Measurements from ENCODE around the gene PCDH12. TPM values are rescaled to one million over a fixed set of nuclear protein-coding genes. Genes with fewer than 3 reads are reported as not detected.
A peak's percentile ranks its signal among the peaks of the same experiment; 100 is the strongest.
"Not testable (repeated sequence)": the region's sequence is repeated elsewhere in the genome, so short reads cannot be mapped to it uniquely, and the experiment has no call there.

Gene PCDH12
- polyA plus RNA-seq, 1 donor (not counting 4 experiments of a cell fraction or from before 2014, with no cell fraction given): 0.01 TPM

DNA sequence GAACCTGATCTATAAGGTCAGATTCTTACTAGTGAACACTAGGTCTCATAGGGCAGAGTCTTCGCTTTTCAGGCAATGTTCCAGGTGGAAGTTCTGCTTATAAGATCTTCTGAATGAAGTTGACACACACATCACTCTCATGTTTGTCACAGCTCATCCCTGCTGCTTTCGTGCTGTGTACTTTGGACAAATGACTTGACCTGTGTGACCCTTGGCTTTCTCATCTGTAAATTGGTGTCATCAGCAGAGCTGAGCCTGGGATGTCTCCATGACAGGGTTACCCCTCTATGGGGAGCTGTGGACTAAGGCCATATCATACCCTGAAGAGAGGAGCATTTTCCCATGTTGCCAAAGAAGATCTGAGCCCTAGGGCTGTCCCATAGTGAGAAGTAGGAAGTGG lies 31.6 kb downstream of the PCDH12 start:
- peaks cover 12% of the 10 kb centered on the region for H3K79me2 ChIP-seq (ENCODE audit: control insufficient read depth, insufficient read depth, low read length)
- TF ChIP-seq, protein P1, sequence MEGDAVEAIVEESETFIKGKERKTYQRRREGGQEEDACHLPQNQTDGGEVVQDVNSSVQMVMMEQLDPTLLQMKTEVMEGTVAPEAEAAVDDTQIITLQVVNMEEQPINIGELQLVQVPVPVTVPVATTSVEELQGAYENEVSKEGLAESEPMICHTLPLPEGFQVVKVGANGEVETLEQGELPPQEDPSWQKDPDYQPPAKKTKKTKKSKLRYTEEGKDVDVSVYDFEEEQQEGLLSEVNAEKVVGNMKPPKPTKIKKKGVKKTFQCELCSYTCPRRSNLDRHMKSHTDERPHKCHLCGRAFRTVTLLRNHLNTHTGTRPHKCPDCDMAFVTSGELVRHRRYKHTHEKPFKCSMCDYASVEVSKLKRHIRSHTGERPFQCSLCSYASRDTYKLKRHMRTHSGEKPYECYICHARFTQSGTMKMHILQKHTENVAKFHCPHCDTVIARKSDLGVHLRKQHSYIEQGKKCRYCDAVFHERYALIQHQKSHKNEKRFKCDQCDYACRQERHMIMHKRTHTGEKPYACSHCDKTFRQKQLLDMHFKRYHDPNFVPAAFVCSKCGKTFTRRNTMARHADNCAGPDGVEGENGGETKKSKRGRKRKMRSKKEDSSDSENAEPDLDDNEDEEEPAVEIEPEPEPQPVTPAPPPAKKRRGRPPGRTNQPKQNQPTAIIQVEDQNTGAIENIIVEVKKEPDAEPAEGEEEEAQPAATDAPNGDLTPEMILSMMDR (optimal IDR thresholded peaks at IDR 0.05 in 1 of 3, IDR thresholded peaks at IDR 0.05 in 1 of 3, conservative IDR thresholded peaks at IDR 0.05 in 1 of 3; ENCODE audit: extremely low read depth in 1 of 3, insufficient read depth in 2 of 3, low read length in 3 of 3): no peak
- H3K4me1 ChIP-seq (ENCODE audit: control insufficient read depth, extremely low read depth, insufficient read depth, low read length): peaks cover 11% of the 10 kb centered on the region
- H2AFZ ChIP-seq (ENCODE audit: control insufficient read depth, low read length): no peak overlapping the region
- no peak overlapping the region for H3K27ac ChIP-seq (ENCODE audit: control insufficient read depth, insufficient read depth, low read length)
- H3K9ac ChIP-seq (ENCODE audit: control insufficient read depth, extremely low read depth, insufficient read depth, low read length): no peak overlapping the region
- H3K36me3 ChIP-seq (ENCODE audit: control insufficient read depth in 2 of 2, extremely low read depth in 1 of 2, insufficient read depth in 2 of 2, low read length in 2 of 2): peaks cover 19 to 32% of the 10 kb centered on the region in 2 experiments
- FAIRE-seq (no peak), DNase-seq (ENCODE audit: low read depth, low spot score) (no peak)
- no peaks in the 10 kb centered on the region for H3K9me3 ChIP-seq (ENCODE audit: control insufficient read depth, low read depth, low read length)
- no peaks in the 10 kb centered on the region for H3K27me3 ChIP-seq (ENCODE audit: control insufficient read depth, extremely low read depth, insufficient read depth, low read length)
- peaks cover 2% of the 10 kb centered on the region for H3K9me1 ChIP-seq (ENCODE audit: control insufficient read depth, extremely low read depth, insufficient read depth, low read length)
- no peaks in the 10 kb centered on the region for H4K20me1 ChIP-seq (ENCODE audit: control insufficient read depth, extremely low read depth, insufficient read depth, low read length)
- H3K4me2 ChIP-seq (ENCODE audit: control insufficient read depth, extremely low read depth, insufficient read depth, low read depth, low read length): no peak overlapping the region
- dilution Hi-C loops (cut with MboI; ENCODE audit: extremely low pct_ligation_motif_present, low sequenced_read_pairs): no loop called here
- H3K4me3 ChIP-seq (ENCODE audit: control insufficient read depth in 2 of 3, extremely low read depth in 1 of 3, insufficient read depth in 2 of 3, low read depth in 1 of 3, low read length in 3 of 3): no peak overlapping the region

DNA sequence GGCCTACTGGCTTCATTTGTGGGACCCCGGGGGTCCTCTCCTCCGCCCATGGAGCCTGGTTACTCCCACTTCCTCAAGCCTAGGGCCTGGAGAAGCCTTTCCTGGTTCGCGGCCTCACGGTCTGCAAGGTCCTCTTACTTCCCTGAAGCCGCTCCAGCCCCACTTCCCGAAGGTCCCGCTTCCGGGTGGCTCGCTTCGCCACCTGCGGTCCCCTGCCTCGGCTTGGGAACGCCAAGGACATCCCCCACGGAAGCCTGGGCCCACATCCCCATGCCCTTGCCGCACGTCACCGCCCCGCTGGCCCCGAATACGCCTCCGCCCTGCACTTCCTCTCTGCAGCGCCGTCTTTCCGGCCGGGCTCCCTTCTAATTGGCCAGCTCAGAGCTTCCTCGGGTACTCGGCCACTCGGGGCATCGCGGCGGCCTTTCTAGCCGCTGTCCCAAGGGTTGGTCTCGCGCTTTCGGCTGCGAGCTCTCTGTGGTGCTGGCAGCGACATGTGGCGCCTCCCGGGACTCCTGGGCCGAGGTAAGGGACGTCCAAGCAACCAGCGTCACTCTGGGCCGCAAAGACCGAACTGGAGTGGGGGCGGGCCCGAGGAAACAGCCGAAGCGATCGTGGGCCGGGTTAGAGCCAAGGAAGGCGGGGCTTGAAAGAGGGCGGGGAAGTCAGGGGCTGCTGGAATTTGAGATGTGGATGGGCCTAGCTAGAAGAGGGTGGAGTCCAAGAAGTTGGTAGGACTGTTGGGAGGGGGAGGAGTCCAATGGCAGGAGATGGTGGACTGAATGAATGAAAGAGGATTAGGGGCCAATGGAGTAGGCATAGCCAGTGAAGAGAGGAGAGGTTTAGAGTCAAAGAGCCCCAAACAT lies 34.3 kb downstream of the PCDH12 start, which contains the start of gene DELE1:
TSS of gene DELE1 (plus strand) at position 424 of the 866 bp plus-strand sequence. CDS start at position 495, 71 bp downstream.
- Histone ChIP-seq H3K27me3 (ENCODE audit: control insufficient read depth, extremely low read depth, insufficient read depth, low read length) (no peaks in the 10 kb centered on the region), H3K9me1 (ENCODE audit: control insufficient read depth, extremely low read depth, insufficient read depth, low read length) (peaks cover 2% of the 10 kb centered on the region), H3K4me3 (ENCODE audit: control insufficient read depth in 2 of 3, extremely low read depth in 1 of 3, insufficient read depth in 2 of 3, low read depth in 1 of 3, low read length in 3 of 3) (peak within 1 kb of the TSS; percentile 86 to 96 (median 93)), H3K4me1 (ENCODE audit: control insufficient read depth, extremely low read depth, insufficient read depth, low read length) (peaks cover 11% of the 10 kb centered on the region), H3K36me3 (ENCODE audit: control insufficient read depth in 2 of 2, extremely low read depth in 1 of 2, insufficient read depth in 2 of 2, low read length in 2 of 2) (peaks cover 12 to 16% of the 10 kb centered on the region in 2 experiments), H3K9ac (ENCODE audit: control insufficient read depth, extremely low read depth, insufficient read depth, low read length) (peak within 1 kb of the TSS; percentile 95), H3K4me2 (ENCODE audit: control insufficient read depth, extremely low read depth, insufficient read depth, low read depth, low read length) (peak within 1 kb of the TSS; percentile 96), H2AFZ (ENCODE audit: control insufficient read depth, low read length) (peak within 1 kb of the TSS; percentile 96), H3K79me2 (ENCODE audit: control insufficient read depth, insufficient read depth, low read length) (peaks cover 12% of the 10 kb centered on the region), H4K20me1 (ENCODE audit: control insufficient read depth, extremely low read depth, insufficient read depth, low read length) (no peaks in the 10 kb centered on the region), H3K27ac (ENCODE audit: control insufficient read depth, insufficient read depth, low read length) (peak within 1 kb of the TSS; percentile 86), H3K9me3 (ENCODE audit: control insufficient read depth, low read depth, low read length) (no peaks in the 10 kb centered on the region)
- TF ChIP-seq EZH2 (IDR thresholded peaks at IDR 0.05; ENCODE audit: low read length): no peak
- TF ChIP-seq, protein P1 (optimal IDR thresholded peaks at IDR 0.05 in 1 of 3, IDR thresholded peaks at IDR 0.05 in 1 of 3, conservative IDR thresholded peaks at IDR 0.05 in 1 of 3; ENCODE audit: extremely low read depth in 1 of 3, insufficient read depth in 2 of 3, low read length in 3 of 3): no peak
- FAIRE-seq: peak; percentile 84
- DNase-seq (ENCODE audit: low read depth, low spot score): peak; percentile 66
- dilution Hi-C loops (cut with MboI; ENCODE audit: extremely low pct_ligation_motif_present, low sequenced_read_pairs): no loop called here

DNA sequence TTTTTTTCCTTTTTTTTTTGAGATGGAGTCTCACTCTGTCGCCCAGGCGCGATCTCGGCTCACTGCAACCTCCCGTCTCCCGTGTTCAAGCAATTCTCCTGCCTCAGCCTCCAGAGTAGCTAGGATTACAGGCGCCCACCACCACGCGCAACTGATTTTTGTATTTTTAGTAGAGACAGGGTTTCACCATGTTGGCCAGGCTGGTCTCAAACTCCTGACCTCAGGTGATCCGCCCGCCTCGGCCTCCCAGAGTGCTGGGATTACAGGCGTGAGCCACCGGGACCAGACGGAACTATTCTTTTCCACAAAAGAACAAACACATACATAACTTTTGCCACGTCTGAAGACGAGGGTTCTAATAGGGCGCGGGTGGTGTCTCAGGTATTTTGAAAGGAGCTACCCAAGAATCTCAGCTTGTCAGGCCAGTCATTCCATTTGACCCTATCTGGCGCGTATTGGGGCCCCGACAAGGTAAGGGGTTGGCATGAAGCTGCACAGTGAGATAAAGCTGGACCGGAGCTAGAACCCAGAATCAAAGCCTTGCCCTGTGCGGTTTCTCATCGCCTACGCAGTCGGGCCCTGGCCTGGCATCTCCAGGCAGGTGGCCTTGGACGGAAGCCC lies 35.1 kb downstream of the PCDH12 start:
- H3K27me3 ChIP-seq (ENCODE audit: control insufficient read depth, extremely low read depth, insufficient read depth, low read length); H3K9me3 ChIP-seq (ENCODE audit: control insufficient read depth, low read depth, low read length); FAIRE-seq; H4K20me1 ChIP-seq (ENCODE audit: control insufficient read depth, extremely low read depth, insufficient read depth, low read length); dilution Hi-C loops (cut with MboI; ENCODE audit: extremely low pct_ligation_motif_present, low sequenced_read_pairs); H3K9me1 ChIP-seq (ENCODE audit: control insufficient read depth, extremely low read depth, insufficient read depth, low read length); DNase-seq (ENCODE audit: low read depth, low spot score): not testable (repeated sequence)
- Histone ChIP-seq H2AFZ (ENCODE audit: control insufficient read depth, low read length) (peak overlapping the region; percentile 96), H3K4me1 (ENCODE audit: control insufficient read depth, extremely low read depth, insufficient read depth, low read length) (peaks cover 11% of the 10 kb centered on the region), H3K4me3 (ENCODE audit: control insufficient read depth in 2 of 3, extremely low read depth in 1 of 3, insufficient read depth in 2 of 3, low read depth in 1 of 3, low read length in 3 of 3) (peak overlapping the region; percentile 86 to 96 (median 93)), H3K27ac (ENCODE audit: control insufficient read depth, insufficient read depth, low read length) (peak overlapping the region; percentile 86), H3K36me3 (ENCODE audit: control insufficient read depth in 2 of 2, extremely low read depth in 1 of 2, insufficient read depth in 2 of 2, low read length in 2 of 2) (peaks cover 11 to 12% of the 10 kb centered on the region in 2 experiments), H3K4me2 (ENCODE audit: control insufficient read depth, extremely low read depth, insufficient read depth, low read depth, low read length) (peak overlapping the region; percentile 96), H3K9ac (ENCODE audit: control insufficient read depth, extremely low read depth, insufficient read depth, low read length) (peak overlapping the region; percentile 95), H3K79me2 (ENCODE audit: control insufficient read depth, insufficient read depth, low read length) (peaks cover 12% of the 10 kb centered on the region)

Measured in keratinocyte (primary cell).